NCI-H2029 (cell line): ENCODE results near the gene CNTLN.
A peak's percentile ranks its signal among the peaks of the same experiment; 100 is the strongest.

Experiments used
- DNase-seq: peaks from one replicate; lab custom pipeline; 2025; lab: John Stamatoyannopoulos, UW

CNTLN gene, protein sequence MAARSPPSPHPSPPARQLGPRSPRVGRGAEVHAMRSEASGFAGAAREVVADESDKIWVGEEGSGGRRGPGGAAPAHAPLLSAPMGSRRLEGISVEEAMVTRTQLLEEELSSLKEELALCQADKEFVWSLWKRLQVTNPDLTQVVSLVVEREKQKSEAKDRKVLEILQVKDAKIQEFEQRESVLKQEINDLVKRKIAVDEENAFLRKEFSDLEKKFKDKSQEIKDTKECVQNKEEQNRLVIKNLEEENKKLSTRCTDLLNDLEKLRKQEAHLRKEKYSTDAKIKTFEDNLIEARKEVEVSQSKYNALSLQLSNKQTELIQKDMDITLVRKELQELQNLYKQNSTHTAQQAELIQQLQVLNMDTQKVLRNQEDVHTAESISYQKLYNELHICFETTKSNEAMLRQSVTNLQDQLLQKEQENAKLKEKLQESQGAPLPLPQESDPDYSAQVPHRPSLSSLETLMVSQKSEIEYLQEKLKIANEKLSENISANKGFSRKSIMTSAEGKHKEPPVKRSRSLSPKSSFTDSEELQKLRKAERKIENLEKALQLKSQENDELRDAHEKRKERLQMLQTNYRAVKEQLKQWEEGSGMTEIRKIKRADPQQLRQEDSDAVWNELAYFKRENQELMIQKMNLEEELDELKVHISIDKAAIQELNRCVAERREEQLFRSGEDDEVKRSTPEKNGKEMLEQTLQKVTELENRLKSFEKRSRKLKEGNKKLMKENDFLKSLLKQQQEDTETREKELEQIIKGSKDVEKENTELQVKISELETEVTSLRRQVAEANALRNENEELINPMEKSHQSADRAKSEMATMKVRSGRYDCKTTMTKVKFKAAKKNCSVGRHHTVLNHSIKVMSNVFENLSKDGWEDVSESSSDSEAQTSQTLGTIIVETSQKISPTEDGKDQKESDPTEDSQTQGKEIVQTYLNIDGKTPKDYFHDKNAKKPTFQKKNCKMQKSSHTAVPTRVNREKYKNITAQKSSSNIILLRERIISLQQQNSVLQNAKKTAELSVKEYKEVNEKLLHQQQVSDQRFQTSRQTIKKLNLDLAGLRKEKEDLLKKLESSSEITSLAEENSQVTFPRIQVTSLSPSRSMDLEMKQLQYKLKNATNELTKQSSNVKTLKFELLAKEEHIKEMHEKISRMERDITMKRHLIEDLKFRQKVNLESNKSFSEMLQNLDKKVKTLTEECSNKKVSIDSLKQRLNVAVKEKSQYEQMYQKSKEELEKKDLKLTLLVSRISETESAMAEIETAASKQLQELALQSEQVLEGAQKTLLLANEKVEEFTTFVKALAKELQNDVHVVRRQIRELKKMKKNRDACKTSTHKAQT (N-terminal part only)

GRCh38 chr9:17134396-17135294 is at the start of gene CNTLN:
Gene CNTLN, plus strand, starts transcription at chr9:17135040. Its CDS starts 26 bp downstream, at chr9:17135066.
- DNase-seq: peak; percentile 58

DNA sequence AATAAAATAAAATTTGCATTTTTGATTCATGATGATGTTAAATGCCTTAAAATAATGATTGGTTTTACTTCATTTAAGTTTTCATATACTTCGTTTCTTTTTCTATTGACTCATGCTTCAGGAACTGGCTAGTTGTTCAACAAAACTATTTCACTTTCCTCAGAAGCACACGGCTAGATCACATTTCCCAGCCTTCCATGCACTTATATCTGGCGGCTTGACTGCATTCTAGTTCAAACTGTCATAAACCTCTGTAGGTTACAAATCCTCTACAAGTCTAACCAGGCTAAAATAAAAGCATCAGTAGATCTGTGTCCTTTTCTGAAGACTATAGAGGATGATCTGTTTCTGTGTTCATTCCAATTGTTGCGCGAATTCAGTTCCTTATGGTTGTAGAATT is 46.3 kb upstream of the CNTLN start:
- no peak for DNase-seq

DNA sequence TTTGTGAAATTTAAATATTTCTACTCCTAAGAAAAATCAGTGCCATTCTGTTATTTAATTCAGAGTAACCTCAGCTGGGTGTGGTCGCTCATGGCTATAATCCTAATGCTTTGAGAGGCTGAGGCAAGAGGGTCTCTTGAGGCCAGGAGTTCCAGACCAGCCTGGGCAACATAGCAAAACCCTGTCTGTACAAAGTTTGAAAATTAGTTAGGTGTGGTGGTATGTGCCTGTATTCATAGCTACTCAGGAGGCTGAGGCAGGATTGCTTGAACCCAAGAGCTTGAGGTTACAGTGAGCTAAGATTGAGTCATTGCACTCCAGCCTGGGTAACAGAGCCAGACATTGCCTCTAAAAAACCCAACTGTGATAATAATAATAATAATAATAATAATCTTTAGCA is 44.8 kb upstream of the CNTLN start:
- DNase-seq: no peak

- DNase-seq: peak; percentile 3
Measured at GRCh38 chr9:17116400-17116837, 18.4 kb upstream of the CNTLN start.

DNA sequence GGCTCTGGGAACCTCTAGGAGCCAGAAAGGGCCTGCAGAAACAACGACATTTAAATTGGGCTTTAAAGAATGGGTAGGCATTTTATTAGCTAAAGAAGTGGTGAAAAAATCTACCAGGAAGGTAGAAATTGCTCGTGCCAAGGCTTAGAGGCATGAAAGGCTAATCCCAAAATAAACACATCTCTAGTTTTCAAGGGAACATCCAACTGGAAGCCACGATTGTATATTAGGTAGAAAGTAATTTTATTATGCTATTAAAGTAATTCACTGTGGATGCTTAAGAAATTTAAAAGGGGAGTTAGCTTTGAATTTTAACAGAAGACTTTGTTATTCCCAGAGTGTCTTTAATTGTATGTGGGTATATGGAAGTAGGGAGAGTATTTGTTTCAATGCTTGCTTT is 17.5 kb upstream of the CNTLN start:
- DNase-seq: no peak

DNA sequence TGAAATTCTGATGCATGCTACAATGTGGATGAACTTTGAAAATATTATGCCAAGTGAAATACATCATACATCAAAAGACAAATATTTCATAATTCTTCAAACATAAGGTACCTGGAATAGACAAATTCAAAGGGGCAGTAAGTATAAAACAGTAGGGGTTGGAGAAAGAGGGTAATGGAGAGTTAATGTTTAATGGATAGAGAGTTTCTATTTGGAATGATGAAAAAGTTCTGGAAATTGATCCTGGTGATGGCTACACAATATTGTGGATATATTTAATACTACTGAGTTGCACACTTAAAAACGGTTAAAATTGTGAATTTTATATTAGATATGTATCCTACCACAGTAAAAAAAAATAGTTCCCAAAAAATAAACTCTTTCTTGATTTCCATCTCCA is 14.6 kb upstream of the CNTLN start:
- no peak for DNase-seq

DNA sequence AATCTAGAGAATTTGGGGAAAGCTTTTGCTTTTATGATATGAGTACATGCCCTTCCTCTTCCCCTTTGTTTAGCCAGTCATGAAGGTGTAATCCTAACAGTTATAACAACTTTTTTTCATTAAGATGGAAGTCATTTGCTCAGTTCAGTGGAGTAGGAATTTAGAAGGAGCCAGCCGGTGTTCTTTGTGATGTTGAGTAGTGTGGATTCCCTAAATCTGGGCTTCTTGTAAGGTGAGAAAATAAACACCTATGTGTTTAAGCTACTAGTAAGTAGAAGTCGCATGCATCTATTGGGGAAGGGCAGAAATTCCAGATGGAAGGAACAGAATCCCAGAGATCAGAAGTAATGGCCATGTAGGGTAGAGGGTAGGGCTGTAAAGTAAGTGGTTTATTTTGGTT is 13.6 kb upstream of the CNTLN start:
- DNase-seq: no peak

- DNase-seq: no peak
Measured at GRCh38 chr9:17130291-17130690, 4.5 kb upstream of the CNTLN start.

DNA sequence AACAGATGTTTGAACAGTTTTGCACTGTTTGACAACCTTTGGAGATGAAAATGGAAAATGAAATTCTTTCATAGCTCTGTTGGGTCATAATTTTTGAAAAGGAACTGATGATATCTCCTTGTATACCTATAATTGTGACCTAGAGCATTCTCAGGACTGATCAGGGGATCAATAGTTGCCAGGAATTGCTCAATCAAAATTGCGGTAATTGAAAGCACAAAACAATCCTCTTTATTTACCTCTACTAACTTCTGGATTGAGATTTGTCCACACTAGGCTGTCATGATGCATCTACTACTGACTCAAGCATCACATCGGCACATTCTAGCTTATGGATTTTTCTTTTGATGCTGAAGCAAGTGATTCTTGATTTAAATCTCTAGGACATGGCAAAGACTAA is 4.1 kb upstream of the CNTLN start:
- DNase-seq: no peak

DNA sequence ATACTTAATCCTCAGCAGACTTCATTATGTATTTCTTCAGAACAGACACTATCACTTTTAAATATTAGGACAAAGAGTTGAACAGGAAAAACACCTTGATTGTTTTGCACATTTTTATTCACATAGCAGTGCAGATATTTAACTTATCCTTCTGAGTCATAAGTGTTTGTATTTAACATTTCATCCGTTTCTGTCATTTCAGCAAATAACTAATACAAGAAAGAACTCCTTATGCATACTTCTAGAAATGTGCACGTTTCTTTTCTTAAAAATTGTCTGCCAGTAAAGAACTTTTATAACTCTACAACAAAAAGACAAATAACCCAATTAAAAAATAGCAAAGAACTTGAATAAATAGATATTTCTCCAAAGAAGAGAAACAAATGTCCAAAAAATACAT is 3.3 kb upstream of the CNTLN start:
- DNase-seq: no peak

DNA sequence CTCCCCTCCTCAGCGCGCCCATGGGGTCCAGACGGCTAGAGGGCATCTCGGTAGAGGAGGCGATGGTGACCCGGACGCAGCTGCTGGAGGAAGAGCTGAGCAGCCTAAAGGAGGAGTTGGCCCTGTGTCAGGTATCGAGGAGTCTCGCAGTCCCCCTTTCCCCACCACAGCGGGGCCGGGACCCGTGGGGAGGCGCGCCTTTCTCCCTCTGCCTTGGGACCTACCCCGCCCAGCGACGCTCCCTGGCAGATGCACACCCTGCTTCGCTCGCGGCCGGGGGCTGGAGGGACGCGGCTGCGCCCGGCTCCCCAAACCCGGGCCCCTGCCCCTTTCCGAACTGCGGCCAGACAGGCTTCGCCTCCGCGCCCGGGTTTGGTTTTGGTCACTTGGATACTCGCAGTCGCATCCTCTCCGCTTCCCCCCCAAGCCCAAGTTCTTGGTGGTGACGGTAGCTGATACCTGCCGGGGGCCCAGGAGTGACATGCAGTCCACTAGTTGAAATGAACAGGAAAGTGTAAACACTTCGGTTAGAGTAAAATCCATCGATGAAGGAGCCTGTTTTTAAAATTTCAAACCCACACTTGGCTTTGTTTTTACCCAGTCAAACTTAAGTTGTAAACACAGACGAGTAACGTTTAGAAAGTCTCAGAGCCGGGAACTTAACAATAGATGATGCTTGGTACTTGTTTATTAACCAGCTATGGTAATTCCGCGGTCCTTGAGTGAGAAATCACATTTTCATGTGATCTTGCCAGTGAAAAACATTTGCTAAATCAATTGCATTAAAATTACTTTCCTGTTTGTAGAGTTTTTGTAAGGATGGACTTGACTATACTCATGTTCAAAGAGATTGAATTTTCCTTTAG is 688 bp downstream of the CNTLN start:
- no peak for DNase-seq

GRCh38 chr9:17137566-17137965 is 2.7 kb downstream of the CNTLN start:
- DNase-seq: no peak

- DNase-seq: no peak
Measured at GRCh38 chr9:17138503-17138902, 3.7 kb downstream of the CNTLN start.

DNA sequence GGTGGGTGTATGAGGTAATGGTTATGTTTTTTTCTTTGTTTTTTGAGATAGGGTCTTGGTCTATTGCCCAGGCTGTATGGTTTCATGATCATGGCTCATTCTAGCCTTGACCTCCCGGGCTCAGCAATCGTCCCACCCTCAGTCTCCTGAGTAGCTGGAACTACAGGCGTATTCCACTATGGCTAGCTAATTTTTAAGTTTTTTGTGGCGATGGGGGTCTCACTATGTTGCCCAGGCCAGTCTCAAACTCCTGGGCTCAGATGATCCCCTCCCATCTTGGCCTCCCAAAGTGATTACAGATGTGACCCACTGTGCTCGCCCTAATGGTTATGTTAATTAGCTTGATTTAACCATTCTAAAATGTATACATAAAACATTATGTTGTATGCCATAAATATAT is 5.6 kb downstream of the CNTLN start:
- no peak for DNase-seq

DNA sequence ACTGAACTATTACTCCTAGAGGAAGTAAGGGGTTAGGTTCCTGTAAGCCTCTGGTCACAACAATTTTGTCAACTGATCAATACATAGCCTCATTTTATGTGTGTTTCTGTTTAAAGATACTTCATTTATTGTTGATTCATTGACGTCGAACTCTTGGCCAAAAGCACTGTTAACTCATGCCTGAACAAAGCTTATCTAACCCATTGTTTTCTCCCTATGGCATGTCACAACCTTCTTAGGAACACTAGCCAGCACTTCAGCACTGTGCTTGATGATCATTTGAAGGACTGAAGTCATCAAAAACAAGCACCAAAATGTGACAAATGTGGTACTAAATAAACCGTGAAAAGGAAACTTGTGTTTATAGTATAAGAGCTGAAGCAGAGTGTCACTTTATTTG is 13.5 kb downstream of the CNTLN start:
- DNase-seq: no peak

GRCh38 chr9:17159469-17159868 is 24.6 kb downstream of the CNTLN start:
- DNase-seq: no peak

- DNase-seq: no peak
Measured at GRCh38 chr9:17160327-17160726, 25.5 kb downstream of the CNTLN start.

DNA sequence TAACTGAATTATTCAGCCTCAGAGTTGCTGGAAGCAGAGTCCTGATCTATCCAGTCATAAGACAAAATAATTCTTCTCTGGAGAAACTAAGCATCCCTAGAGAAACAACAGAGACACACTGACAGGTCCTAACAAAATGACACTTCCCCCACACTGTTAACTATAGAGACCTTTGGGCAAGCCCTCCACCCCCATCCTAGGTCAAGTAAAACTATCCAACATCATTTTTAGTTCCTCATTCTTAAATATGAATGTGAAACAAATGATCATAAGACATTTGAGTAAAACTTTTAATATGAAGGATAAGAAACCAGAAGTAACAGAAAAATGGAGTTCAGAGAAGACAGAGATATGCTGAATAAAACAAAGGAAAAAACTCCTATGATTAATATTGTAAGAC is 30.9 kb downstream of the CNTLN start:
- DNase-seq: no peak

DNA sequence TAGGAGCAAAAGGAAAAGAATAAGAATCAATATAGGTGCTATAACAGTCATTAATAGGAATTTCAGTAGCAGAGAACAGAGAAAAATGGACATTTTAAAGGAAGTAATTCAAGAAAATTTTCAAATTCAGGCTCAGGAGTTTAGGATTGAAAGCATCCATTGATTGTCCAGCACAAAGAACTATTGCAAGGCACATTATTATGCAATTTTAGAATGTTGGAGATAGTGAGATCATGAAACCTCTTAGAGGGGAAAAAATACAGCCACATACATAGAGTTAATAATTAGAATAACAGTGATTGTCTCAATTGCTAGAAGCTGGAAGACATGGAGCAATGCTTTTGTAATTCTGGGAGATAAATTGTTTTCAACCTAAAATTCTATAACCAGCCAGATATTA is 31.5 kb downstream of the CNTLN start:
- no peak for DNase-seq
